HepG2 (cell line): ENCODE data around the gene FERMT2. TPM values are rescaled to one million over a fixed set of nuclear protein-coding genes. Genes with fewer than 3 reads are reported as not detected.

Experiments
- ATAC-seq: fragments of 200-7000 bp; cut with Tn5 transposase; 3 replicates; pipeline ENCODE4 v1.9.1; 2020; ENCODE audit warnings: mild to moderate bottlenecking, moderate library complexity
- BruUV-seq: library from RNA; stranded (reverse); fragments of 400-500 nt; replicated peaks from 2 replicates; lab custom pipeline; 2021; lab: Mats Ljungman, UMichigan
- CTCF ChIA-PET: fragments of 300-600 bp; formaldehyde crosslinking; extraction: SDS; loops from one replicate; lab custom pipeline; 2021; ENCODE audit warnings: low total read pairs, inconsistent platforms, low intra/inter-chr PET ratio; lab: Yijun Ruan, JAX
- POLR2A ChIA-PET: fragments of 350-600 bp; sonication (Branson Sonifier 250); formaldehyde crosslinking; loops from one replicate; lab custom pipeline; 2020; ENCODE audit warnings: antibody characterized with exemption, inconsistent platforms; lab: Yijun Ruan, JAX
- DNase-seq: peaks from one replicate; pipeline ENCODE4 v3.0.0-alpha.2; 2015; ENCODE audit warnings: low spot score
- FAIRE-seq: peaks from 3 replicates; lab custom pipeline; 2011; peaks lifted over from hg19 to GRCh38; lab: Jason Lieb, UNC
- H2AFZ ChIP-seq: one replicate; pipeline ENCODE4 v1.6.1; 2011; ENCODE audit warnings: low read length, inconsistent platforms
- H3K27ac ChIP-seq: fragments of 300-600 bp; 3 replicates; pipeline ENCODE4 v1.8.0; 2011; ENCODE audit warnings: mixed run types, mild to moderate bottlenecking, mixed read lengths, low read length, inconsistent platforms; ENCODE audit not compliant: insufficient read depth; ENCODE audit errors: extremely low read length
- H3K27me3 ChIP-seq, 2 experiments: fragments of 200-600 bp in 1 of 2; 2 replicates in 1 of 2; 3 replicates in 1 of 2; pipeline versions ENCODE4 v1.6.0 to v1.8.0; 2011; ENCODE audit warnings: low read length in 2 of 2, mild to moderate bottlenecking in 2 of 2, moderate library complexity in 2 of 2, inconsistent platforms in 1 of 2; ENCODE audit not compliant: insufficient read depth in 2 of 2, control insufficient read depth in 1 of 2
- H3K36me3 ChIP-seq, 2 experiments: fragments of 200-600 bp in 1 of 2; replicated peaks in 1 of 2; 2 replicates in 1 of 2; 3 replicates in 1 of 2; pipeline versions ENCODE4 v1.5.1 to v1.8.0; 2011; ENCODE audit warnings: low read length in 2 of 2, inconsistent platforms in 1 of 2; ENCODE audit not compliant: insufficient read depth in 2 of 2, control insufficient read depth in 1 of 2
- H3K4me1 ChIP-seq: 2 replicates; pipeline ENCODE4 v1.5.1; 2012; ENCODE audit warnings: low read length, inconsistent platforms; ENCODE audit not compliant: insufficient read depth
- H3K4me2 ChIP-seq: 2 replicates; pipeline ENCODE4 v1.6.0; 2011; ENCODE audit warnings: low read depth, low read length, inconsistent platforms
- H3K4me3 ChIP-seq, 3 experiments: fragments of 200-600 bp in 1 of 3; sonication (generic), shearing (Covaris generic) in 1 of 3; replicated peaks in 1 of 3; 2 replicates each; pipeline ENCODE4 v1.5.1; 2011 to 2016; ENCODE audit warnings: low read length in 3 of 3, inconsistent platforms in 2 of 3, low read depth in 2 of 3, mild to moderate bottlenecking in 2 of 3, control low read depth in 1 of 3, mixed read lengths in 1 of 3; ENCODE audit not compliant: insufficient read depth in 1 of 3
- H3K79me2 ChIP-seq: one replicate; pipeline ENCODE4 v1.6.1; 2011; ENCODE audit warnings: low read length, inconsistent platforms; ENCODE audit not compliant: insufficient read depth
- H3K9ac ChIP-seq: 2 replicates; pipeline ENCODE4 v1.6.0; 2011; ENCODE audit warnings: mild to moderate bottlenecking, low read depth, low read length, inconsistent platforms; ENCODE audit not compliant: insufficient read depth
- H3K9me3 ChIP-seq: 2 replicates; pipeline ENCODE4 v1.5.1; 2012; ENCODE audit warnings: mild to moderate bottlenecking, low read length
- H4K20me1 ChIP-seq: 2 replicates; pipeline ENCODE4 v1.6.0; 2011; ENCODE audit warnings: inconsistent platforms, mild to moderate bottlenecking, low read length, moderate library complexity; ENCODE audit not compliant: insufficient read depth
- ASH2L ChIP-seq: fragments of 300-600, 200-600 bp; sonication (generic); IDR thresholded peaks from 2 replicates; pipeline ENCODE4 v1.7.0; 2017; ENCODE audit warnings: low read depth, mild to moderate bottlenecking, moderate library complexity, mixed read lengths, low read length; ENCODE audit not compliant: insufficient read length
- ATF7 ChIP-seq, 2 experiments: fragments of 450-650 bp in 1 of 2; sonication (generic) in 1 of 2; formaldehyde crosslinking in 1 of 2; IDR thresholded peaks; 2 replicates each; pipeline versions ENCODE4 v1.4.0 to v1.6.1; 2016 to 2020; ENCODE audit warnings: antibody characterized with exemption in 1 of 2, mild to moderate bottlenecking in 1 of 2, missing genetic modification reagents in 1 of 2
- IRF2 ChIP-seq: IDR thresholded peaks from 2 replicates; pipeline ENCODE4 v1.6.1; 2018; ENCODE audit warnings: missing genetic modification reagents, missing compliant biosample characterization
- KLF9 ChIP-seq: IDR thresholded peaks from 2 replicates; pipeline ENCODE4 v1.6.1; 2016; ENCODE audit warnings: low read depth
- ZBTB20 ChIP-seq: sonication (generic); formaldehyde crosslinking; IDR thresholded peaks from 2 replicates; pipeline ENCODE4 v1.8.1; 2023; ENCODE audit warnings: missing genetic modification reagents, low read depth, mild to moderate bottlenecking, borderline replicate concordance
- ZBTB21 ChIP-seq: sonication (generic); formaldehyde crosslinking; IDR thresholded peaks from 2 replicates; pipeline ENCODE4 v1.4.0; 2020; ENCODE audit warnings: missing genetic modification reagents
- ZNF260 ChIP-seq: sonication (generic); formaldehyde crosslinking; IDR thresholded peaks from 2 replicates; pipeline ENCODE4 v1.4.0; 2020; ENCODE audit warnings: missing genetic modification reagents, low read depth, mild to moderate bottlenecking, borderline replicate concordance
- ZNF3 ChIP-seq: IDR thresholded peaks from 2 replicates; pipeline ENCODE4 v1.7.0; 2017; ENCODE audit warnings: inconsistent platforms
- ZNF382 ChIP-seq: sonication (generic); formaldehyde crosslinking; IDR thresholded peaks from 2 replicates; pipeline ENCODE4 v1.5.0; 2020; ENCODE audit warnings: missing genetic modification reagents, mild to moderate bottlenecking, borderline replicate concordance
- ZNF577 ChIP-seq: sonication (generic); formaldehyde crosslinking; IDR thresholded peaks from 2 replicates; pipeline ENCODE4 v1.4.0; 2020; ENCODE audit warnings: mild to moderate bottlenecking, low read depth, missing genetic modification reagents, borderline replicate concordance
- ZNF678 ChIP-seq: sonication (generic); formaldehyde crosslinking; IDR thresholded peaks from 2 replicates; pipeline ENCODE4 v1.4.0; 2020; ENCODE audit warnings: mild to moderate bottlenecking, missing genetic modification reagents
- ZNF777 ChIP-seq: sonication (generic); formaldehyde crosslinking; IDR thresholded peaks from 2 replicates; pipeline ENCODE4 v1.4.0; 2020; ENCODE audit warnings: missing genetic modification reagents
- WGBS: methylation state at CpG from one replicate; pipeline ENCODE4 v1.1.6; 2017; ENCODE audit warnings: low lambda C conversion rate; 5-methylcytosine and 5-hydroxymethylcytosine counted together
- in situ Hi-C: cut with HindIII; loops from 2 replicates; pipeline ENCODE4 v1.10.0; 2017; ENCODE audit warnings: low pct_unique_long_range_greater_than_20kb; ENCODE audit not compliant: extremely low pct_ligation_motif_present
- intact Hi-C: fragments of 100-400 bp; cut with micrococcal nuclease; formaldehyde crosslinking; loops from one replicate; pipeline ENCODE4 v1.10.0; 2022; ENCODE audit not compliant: unreplicated experiment
- polyA plus RNA-seq, 8 experiments: library from polyadenylated mRNA; depleted of rRNA in 3 of 8; stranded (reverse) in 7 of 8; unstranded in 1 of 8; fragments of >200 nt; fragmentation: Illumina TruSeq in 4 of 8; extraction: Trizol in 4 of 8; gene quantifications; 2 replicates each; pipeline versions ENCODE4 v1.2.1 to v1.2.3, GENCODE V29; 2011 to 2016; ENCODE audit warnings: low read depth in 4 of 8, missing spikeins in 1 of 8, mixed read lengths in 1 of 8; ENCODE audit not compliant: insufficient read depth in 1 of 8
- total RNA-seq, 5 experiments: library from RNA; depleted of rRNA; stranded (reverse); fragments of >200 nt; fragmentation: Illumina TruSeq; extraction: Trizol; gene quantifications; 2 replicates each; pipeline ENCODE4 v1.2.3, GENCODE V29; 2016; ENCODE audit warnings: low read depth in 1 of 5
- TF ChIP-seq, protein P1 (sequence below): conservative IDR thresholded peaks from 2 replicates; pipeline ENCODE4 v1.6.1; 2018; ENCODE audit warnings: missing genetic modification reagents
- TF ChIP-seq, protein P2 (sequence below): sonication (generic); formaldehyde crosslinking; IDR thresholded peaks from 2 replicates; pipeline ENCODE4 v1.5.0; 2020; ENCODE audit warnings: missing genetic modification reagents

Gene FERMT2
- total and polyA plus RNA-seq, 2 of the 13 experiments (the other 11 are each of a cell fraction or from before 2014, with no cell fraction given) = 36.2 to 60.4 TPM

DNA sequence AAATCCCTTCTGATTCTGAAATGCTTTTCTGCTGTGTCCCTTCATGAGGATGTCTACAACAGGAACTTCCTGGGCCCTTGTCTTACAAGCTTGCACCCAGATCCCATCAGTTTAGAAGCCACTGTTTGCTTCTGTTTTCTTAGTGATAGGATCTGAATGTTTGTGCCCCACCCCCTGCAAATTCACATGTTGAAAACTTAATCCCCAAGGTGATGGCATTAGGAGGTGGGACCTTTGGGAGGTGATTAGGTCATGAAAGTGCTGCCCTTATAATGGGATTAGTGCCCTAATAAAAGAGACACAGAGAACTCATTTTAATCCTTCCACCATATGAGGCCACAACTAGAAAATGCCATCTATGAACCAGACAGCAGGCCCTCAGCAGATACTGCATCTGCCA, 123.4 kb downstream of the FERMT2 start (continued):
- no peak for TF ChIP-seq IRF2 (CRISPR knock-in tag)
- TF ChIP-seq ASH2L = no peak
- TF ChIP-seq, protein P1, sequence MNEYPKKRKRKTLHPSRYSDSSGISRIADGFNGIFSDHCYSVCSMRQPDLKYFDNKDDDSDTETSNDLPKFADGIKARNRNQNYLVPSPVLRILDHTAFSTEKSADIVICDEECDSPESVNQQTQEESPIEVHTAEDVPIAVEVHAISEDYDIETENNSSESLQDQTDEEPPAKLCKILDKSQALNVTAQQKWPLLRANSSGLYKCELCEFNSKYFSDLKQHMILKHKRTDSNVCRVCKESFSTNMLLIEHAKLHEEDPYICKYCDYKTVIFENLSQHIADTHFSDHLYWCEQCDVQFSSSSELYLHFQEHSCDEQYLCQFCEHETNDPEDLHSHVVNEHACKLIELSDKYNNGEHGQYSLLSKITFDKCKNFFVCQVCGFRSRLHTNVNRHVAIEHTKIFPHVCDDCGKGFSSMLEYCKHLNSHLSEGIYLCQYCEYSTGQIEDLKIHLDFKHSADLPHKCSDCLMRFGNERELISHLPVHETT (CRISPR knock-in tag) = no peak
- no peak for TF ChIP-seq ZNF678 (CRISPR knock-in tag)
- no peak for TF ChIP-seq ZBTB20 (CRISPR knock-in tag)
- no peak for TF ChIP-seq ZNF3 (CRISPR knock-in tag)
- TF ChIP-seq ZNF577 = no peak

DNA sequence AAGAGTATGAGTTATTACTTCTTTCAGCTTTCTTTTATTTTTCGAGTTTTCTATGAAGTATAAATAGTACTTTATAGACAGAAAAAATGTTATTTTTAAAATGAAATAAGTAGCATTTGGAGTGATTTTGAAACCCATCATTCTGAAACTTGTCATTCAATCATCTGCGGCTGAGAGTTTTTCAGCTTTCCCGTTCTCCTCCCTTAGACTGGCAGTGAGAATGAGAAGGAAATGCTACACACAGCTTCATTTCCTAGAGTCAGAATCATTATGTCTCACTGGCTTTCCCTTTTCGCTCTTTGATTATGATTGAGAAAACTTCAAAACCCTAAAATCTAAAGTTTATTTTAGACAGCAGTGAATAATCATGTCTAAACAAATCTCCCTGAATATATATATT, 125.8 kb downstream of the FERMT2 start:
- Histone ChIP-seq H3K9me3 (no peaks in the 10 kb centered on the region), H2AFZ (no peak overlapping the region), H3K4me3 (no peak overlapping the region), H3K4me1 (peaks cover 70% of the 10 kb centered on the region), H3K27me3 (no peaks in the 10 kb centered on the region), H3K9ac (no peak overlapping the region), H3K4me2 (no peak overlapping the region), H4K20me1 (no peaks in the 10 kb centered on the region), H3K36me3 (no peaks in the 10 kb centered on the region), H3K79me2 (no peaks in the 10 kb centered on the region), H3K27ac (no peak overlapping the region)
- no peak for DNase-seq
- FAIRE-seq = no peak
- CTCF ChIA-PET = interaction anchor here (2.4 kb wide), 1 partner anchor 16 kb away, joined by 5 read pairs; no protein-coding TSS in a partner anchor
- POLR2A ChIA-PET = interaction anchor here (1.1 to 1.8 kb wide), 2 partner anchors 9 to 126 kb away, joined by 3 read pairs; partner anchors contain the start of gene FERMT2
- 81% methylated on average over 4 of the region's 4 CpGs for WGBS
- intact Hi-C loops (no loop called here), in situ Hi-C loops (no loop called here)
- no peak for ATAC-seq
- no TSS peak for BruUV-seq
- no peak for TF ChIP-seq ZNF777 (CRISPR knock-in tag)
- no peak for TF ChIP-seq ZNF382 (CRISPR knock-in tag)
- TF ChIP-seq ATF7 (IDR thresholded peaks at IDR 0.05) = no peak
- no peak for TF ChIP-seq ATF7 (CRISPR knock-in tag; IDR thresholded peaks at IDR 0.05)
- no peak for TF ChIP-seq ZNF260
- TF ChIP-seq, protein P2, sequence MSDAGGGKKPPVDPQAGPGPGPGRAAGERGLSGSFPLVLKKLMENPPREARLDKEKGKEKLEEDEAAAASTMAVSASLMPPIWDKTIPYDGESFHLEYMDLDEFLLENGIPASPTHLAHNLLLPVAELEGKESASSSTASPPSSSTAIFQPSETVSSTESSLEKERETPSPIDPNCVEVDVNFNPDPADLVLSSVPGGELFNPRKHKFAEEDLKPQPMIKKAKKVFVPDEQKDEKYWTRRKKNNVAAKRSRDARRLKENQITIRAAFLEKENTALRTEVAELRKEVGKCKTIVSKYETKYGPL (CRISPR knock-in tag) = no peak
- no peak for TF ChIP-seq ZBTB21
- TF ChIP-seq KLF9 = no peak
